GM23338 (cell line): ENCODE results near the gene MFRP. TPM values are rescaled to one million over a fixed set of nuclear protein-coding genes. Genes with fewer than 3 reads are reported as not detected.

ENCODE experiments used
- ATAC-seq: fragments of 200-7000 bp; cut with Tn5 transposase; 3 replicates; pipeline ENCODE4 v1.9.1; 2020
- DNase-seq: peaks from one replicate; pipeline ENCODE4 v3.0.0-alpha.2; 2015; ENCODE audit warnings: low spot score
- H2AFZ ChIP-seq: fragments of 200-600 bp; sonication (generic); 2 replicates; pipeline ENCODE4 v1.8.0; 2016; ENCODE audit warnings: antibody characterized with exemption, mild to moderate bottlenecking, moderate library complexity
- H3F3A ChIP-seq: fragments of 200-600 bp; sonication (generic); replicated peaks from 2 replicates; pipeline ENCODE4 v1.8.0; 2017; ENCODE audit warnings: antibody characterized with exemption, mixed run types, low read depth
- H3K27ac ChIP-seq: fragments of 200-600 bp; sonication (generic); 2 replicates; pipeline ENCODE4 v1.6.1; 2016; ENCODE audit warnings: low read depth
- H3K27me3 ChIP-seq: fragments of 200-600 bp; sonication (generic); 2 replicates; pipeline ENCODE4 v1.8.0; 2016; ENCODE audit warnings: mild to moderate bottlenecking, mixed run types, moderate library complexity; ENCODE audit not compliant: insufficient read depth
- H3K36me3 ChIP-seq: fragments of 200-600 bp; sonication (generic); 2 replicates; pipeline ENCODE4 v1.8.0; 2016; ENCODE audit warnings: mild to moderate bottlenecking; ENCODE audit not compliant: insufficient read depth
- H3K4me1 ChIP-seq: fragments of 200-600 bp; sonication (generic); 2 replicates; pipeline ENCODE4 v1.8.0; 2016; ENCODE audit warnings: mild to moderate bottlenecking, moderate library complexity; ENCODE audit not compliant: insufficient read depth
- H3K4me2 ChIP-seq: fragments of 200-600 bp; sonication (generic); 2 replicates; pipeline ENCODE4 v1.7.1; 2017; ENCODE audit warnings: mixed run types
- H3K4me3 ChIP-seq: fragments of 200-600 bp; sonication (generic); 2 replicates; pipeline ENCODE4 v1.6.1; 2016; ENCODE audit warnings: mixed run types
- H3K79me2 ChIP-seq: fragments of 200-600 bp; sonication (generic); replicated peaks from 2 replicates; pipeline ENCODE4 v1.8.0; 2017; ENCODE audit warnings: mild to moderate bottlenecking; ENCODE audit not compliant: insufficient read depth
- H3K9me2 ChIP-seq: fragments of 200-600 bp; sonication (generic); 2 replicates; pipeline ENCODE4 v1.8.0; 2017; ENCODE audit not compliant: insufficient read depth
- H4K20me1 ChIP-seq: fragments of 200-600 bp; sonication (generic); replicated peaks from 2 replicates; pipeline ENCODE4 v1.8.0; 2017; ENCODE audit warnings: mild to moderate bottlenecking; ENCODE audit not compliant: insufficient read depth
- H3K27ac Mint-ChIP-seq: 2 replicates; pipeline ENCODE4 v1.8.0; 2020; ENCODE audit warnings: inconsistent platforms, mild to moderate bottlenecking, moderate library complexity, mixed read lengths
- H3K27me3 Mint-ChIP-seq: 3 replicates; pipeline ENCODE4 v1.8.0; 2022; ENCODE audit warnings: low read depth, mild to moderate bottlenecking, moderate library complexity, mixed read lengths, inconsistent platforms; ENCODE audit not compliant: insufficient read depth, poor library complexity
- H3K36me3 Mint-ChIP-seq: 3 replicates; pipeline ENCODE4 v1.8.0; 2021; ENCODE audit warnings: low read depth, mild to moderate bottlenecking, inconsistent platforms, moderate library complexity, mixed read lengths
- H3K4me1 Mint-ChIP-seq: 3 replicates; pipeline ENCODE4 v1.8.0; 2020; ENCODE audit warnings: mild to moderate bottlenecking, inconsistent platforms, mixed read lengths
- H3K4me3 Mint-ChIP-seq: 3 replicates; pipeline ENCODE4 v1.8.0; 2021; ENCODE audit warnings: moderate library complexity, mild to moderate bottlenecking, inconsistent platforms, mixed read lengths
- H3K9me3 Mint-ChIP-seq: 3 replicates; pipeline ENCODE4 v1.8.0; 2020; ENCODE audit warnings: moderate library complexity, mild to moderate bottlenecking, inconsistent platforms, mixed read lengths
- CTCF ChIP-seq, 2 experiments: fragments of 200-600 bp in 1 of 2; sonication (generic) in 1 of 2; conservative IDR thresholded peaks; 2 replicates each; pipeline versions ENCODE4 v1.5.1 to v1.6.1; 2016 to 2017; ENCODE audit warnings: antibody characterized with exemption in 2 of 2, low read depth in 2 of 2, mild to moderate bottlenecking in 2 of 2, moderate library complexity in 1 of 2
- NANOG ChIP-seq: IDR thresholded peaks from 2 replicates; pipeline ENCODE4 v1.6.1; 2016; ENCODE audit warnings: antibody characterized with exemption, borderline replicate concordance
- POLR2AphosphoS5 ChIP-seq: IDR thresholded peaks from 2 replicates; pipeline ENCODE4 v1.6.1; 2016; ENCODE audit warnings: antibody characterized with exemption, low read depth
- ZNF462 ChIP-seq: fragments of 250-450 bp; sonication (Bioruptor Pico); IDR thresholded peaks from 2 replicates; pipeline ENCODE4 v1.5.0; 2020; ENCODE audit warnings: mild to moderate bottlenecking, moderate library complexity
- polyA plus RNA-seq: library from polyadenylated mRNA; unstranded; fragments of >200 nt; fragmentation: Nextera tagmentation; extraction: Ambion mirVana; gene quantifications from 2 replicates; pipeline ENCODE4 v1.2.1, GENCODE V29; 2016
- total RNA-seq: library from RNA; depleted of rRNA; stranded (reverse); fragments of >200 nt; shearing (Covaris generic); gene quantifications from 2 replicates; pipeline ENCODE4 v1.2.3, GENCODE V29; 2014

Gene MFRP
- total and polyA plus RNA-seq, 2 experiments from 2014 or later, result 0.03 TPM; not detected in 1

- TF ChIP-seq ZNF462 (CRISPR knock-in tag), result no peak
- TF ChIP-seq NANOG, result no peak
- TF ChIP-seq POLR2AphosphoS5, result no peak
These were observed 4.5 kb downstream of the MFRP start (continued) for GRCh38 chr11:119342023-119342300.

GRCh38 chr11:119341222-119342022 lies 5.1 kb downstream of the MFRP start:
- peaks cover 36% of the 10 kb centered on the region for H3K4me1 ChIP-seq
- Mint-ChIP-seq H3K9me3 (no peaks in the 10 kb centered on the region), H3K4me1 (peaks cover 42% of the 10 kb centered on the region), H3K27ac (no peak overlapping the region), H3K27me3 (peaks cover 43% of the 10 kb centered on the region), H3K4me3 (peak overlapping the region; percentile 61), H3K36me3 (peaks cover 8% of the 10 kb centered on the region; the same call in 2 of the 3 replicates)
- DNase-seq (peak; percentile 43), ATAC-seq (peak; percentile 2; the same call in 1 of the 3 replicates)
- no peaks in the 10 kb centered on the region for H3K9me2 ChIP-seq
- peaks cover 4% of the 10 kb centered on the region for H3K79me2 ChIP-seq
- no peak overlapping the region for H3K27ac ChIP-seq
- peaks cover 48% of the 10 kb centered on the region for H3K27me3 ChIP-seq
- H3K4me3 ChIP-seq, result peak overlapping the region; percentile 76
- H3F3A ChIP-seq, result peaks cover 16% of the 10 kb centered on the region
- no peaks in the 10 kb centered on the region; the same call in 1 of the 2 replicates for H3K36me3 ChIP-seq
- H2AFZ ChIP-seq, result peak overlapping the region; percentile 80; the same call in 1 of the 2 replicates
- H3K4me2 ChIP-seq, result peak overlapping the region; percentile 79
- no peaks in the 10 kb centered on the region for H4K20me1 ChIP-seq
- TF ChIP-seq ZNF462 (CRISPR knock-in tag) (no peak), CTCF (conservative IDR thresholded peaks at IDR 0.05; ENCODE audit: low read depth in 2 of 2) (0 out of 4 replicates have a peak, but pooled peaks of 1 of the 2 experiments have one; percentile 8), NANOG (no peak)
